Panc1 (cell line): Measurements from ENCODE around the gene PSME1. TPM values are rescaled to one million over a fixed set of nuclear protein-coding genes. Genes with fewer than 3 reads are reported as not detected.

ENCODE experiments used
- ATAC-seq: fragments of 200-7000 bp; cut with Tn5 transposase; 2 replicates; pipeline ENCODE4 v1.9.1; 2020; ENCODE audit warnings: mild to moderate bottlenecking, moderate library complexity
- BruUV-seq: library from RNA; stranded (reverse); fragments of 400-500 nt; replicated peaks from 2 replicates; lab custom pipeline; 2021; lab: Mats Ljungman, UMichigan
- CTCF ChIA-PET: fragments of 300-600 bp; sonication (Branson Sonifier 250); formaldehyde crosslinking; loops from one replicate; lab custom pipeline; 2022; ENCODE audit warnings: antibody characterized with exemption; lab: Charles Lee
- POLR2A ChIA-PET: fragments of 300-600 bp; sonication (Branson Sonifier 250); formaldehyde crosslinking; loops from one replicate; lab custom pipeline; 2022; ENCODE audit warnings: antibody characterized with exemption; lab: Charles Lee
- DNase-seq: peaks from one replicate; pipeline ENCODE4 v3.0.0-alpha.2; 2010; ENCODE audit warnings: low read depth, low spot score
- H3K27ac ChIP-seq: 2 replicates; pipeline ENCODE4 v1.5.1; 2011; ENCODE audit warnings: mild to moderate bottlenecking, low read length, inconsistent platforms
- H3K27me3 ChIP-seq: fragments of 200-500 bp; sonication (Bioruptor generic); 2 replicates; pipeline ENCODE4 v1.6.0; 2014; ENCODE audit warnings: low read length, inconsistent platforms; ENCODE audit not compliant: control insufficient read depth, insufficient read depth
- H3K36me3 ChIP-seq: fragments of 200-500 bp; sonication (Bioruptor generic); 2 replicates; pipeline ENCODE4 v1.5.1; 2014; ENCODE audit warnings: inconsistent platforms, mild to moderate bottlenecking, low read length, moderate library complexity; ENCODE audit not compliant: control insufficient read depth, insufficient read depth
- H3K4me1 ChIP-seq: 2 replicates; pipeline ENCODE4 v1.5.1; 2011; ENCODE audit warnings: inconsistent platforms, mild to moderate bottlenecking, low read length, moderate library complexity; ENCODE audit not compliant: control insufficient read depth, insufficient read depth
- H3K4me3 ChIP-seq, 2 experiments: 2 replicates each; pipeline ENCODE4 v1.5.1; 2011 to 2012; ENCODE audit warnings: low read depth in 2 of 2, low read length in 2 of 2, mild to moderate bottlenecking in 2 of 2, inconsistent platforms in 1 of 2, moderate library complexity in 1 of 2
- H3K9me3 ChIP-seq: fragments of 200-500 bp; sonication (Bioruptor generic); 2 replicates; pipeline ENCODE4 v1.5.1; 2014; ENCODE audit warnings: low read depth, mild to moderate bottlenecking, inconsistent platforms, low read length, moderate library complexity; ENCODE audit not compliant: control insufficient read depth, insufficient read depth
- POLR2AphosphoS5 ChIP-seq: IDR thresholded peaks from 2 replicates; pipeline ENCODE4 v1.6.1; 2012; ENCODE audit warnings: mild to moderate bottlenecking, low read depth, low read length, moderate library complexity
- SIN3A ChIP-seq: IDR thresholded peaks from 2 replicates; pipeline ENCODE4 v1.6.1; 2012; ENCODE audit warnings: low read depth, mild to moderate bottlenecking, low read length, moderate library complexity, borderline replicate concordance; ENCODE audit not compliant: insufficient read depth
- TCF7L2 ChIP-seq: IDR thresholded peaks from 2 replicates; pipeline ENCODE4 v1.6.1; 2011; ENCODE audit warnings: mild to moderate bottlenecking, low read depth, low read length, inconsistent platforms
- in situ Hi-C: cut with HindIII; loops from 2 replicates; pipeline ENCODE4 v1.10.0; 2016; ENCODE audit warnings: low sequenced_read_pairs, low pct_unique_long_range_greater_than_20kb
- intact Hi-C: fragments of 100-400 bp; cut with micrococcal nuclease; formaldehyde crosslinking; loops from one replicate; pipeline ENCODE4 v1.10.0; 2022; ENCODE audit not compliant: unreplicated experiment
- total RNA-seq: library from RNA; stranded (reverse); gene quantifications from one replicate; pipeline ENCODE4 v1.2.1, GENCODE V29; 2021; ENCODE audit not compliant: unreplicated experiment
- TF ChIP-seq, protein P1 (sequence below): fragments of 450-650 bp; IDR thresholded peaks from 2 replicates; pipeline ENCODE4 v1.5.1; 2017; ENCODE audit warnings: mild to moderate bottlenecking
- TF ChIP-seq, protein P2 (sequence below), 2 experiments: IDR thresholded peaks; 2 replicates each; pipeline ENCODE4 v1.6.1; 2011 to 2012; ENCODE audit warnings: low read depth in 2 of 2, control low read depth in 1 of 2, low read length in 1 of 2, mild to moderate bottlenecking in 1 of 2, moderate library complexity in 1 of 2; ENCODE audit not compliant: insufficient read depth in 1 of 2

PSME1 gene
- total RNA-seq, 1 experiment from 2014 or later: 130 TPM

DNA sequence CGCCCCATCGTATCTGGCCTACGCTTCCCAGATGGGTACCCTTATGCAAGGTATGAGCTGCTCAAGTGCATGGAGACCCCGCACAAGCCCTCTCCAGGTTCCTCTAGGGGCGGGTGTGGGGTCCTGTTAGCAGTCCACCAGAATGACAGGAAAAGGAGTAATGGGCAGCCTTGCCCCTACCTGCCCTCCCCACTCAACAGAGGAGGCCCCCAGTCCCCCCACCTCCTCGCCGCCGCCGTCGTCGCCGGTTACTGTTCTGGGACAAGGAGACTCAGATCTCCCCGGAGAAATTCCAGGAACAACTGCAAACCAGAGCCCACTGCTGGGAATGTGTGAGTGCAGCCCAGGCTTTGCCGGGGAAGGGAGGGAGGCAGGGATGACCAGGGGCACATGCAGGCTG, 41.9 kb downstream of the PSME1 start:
- no peak for ATAC-seq
- ChIA-PET POLR2A (no interaction called here), CTCF (no interaction called here)

DNA sequence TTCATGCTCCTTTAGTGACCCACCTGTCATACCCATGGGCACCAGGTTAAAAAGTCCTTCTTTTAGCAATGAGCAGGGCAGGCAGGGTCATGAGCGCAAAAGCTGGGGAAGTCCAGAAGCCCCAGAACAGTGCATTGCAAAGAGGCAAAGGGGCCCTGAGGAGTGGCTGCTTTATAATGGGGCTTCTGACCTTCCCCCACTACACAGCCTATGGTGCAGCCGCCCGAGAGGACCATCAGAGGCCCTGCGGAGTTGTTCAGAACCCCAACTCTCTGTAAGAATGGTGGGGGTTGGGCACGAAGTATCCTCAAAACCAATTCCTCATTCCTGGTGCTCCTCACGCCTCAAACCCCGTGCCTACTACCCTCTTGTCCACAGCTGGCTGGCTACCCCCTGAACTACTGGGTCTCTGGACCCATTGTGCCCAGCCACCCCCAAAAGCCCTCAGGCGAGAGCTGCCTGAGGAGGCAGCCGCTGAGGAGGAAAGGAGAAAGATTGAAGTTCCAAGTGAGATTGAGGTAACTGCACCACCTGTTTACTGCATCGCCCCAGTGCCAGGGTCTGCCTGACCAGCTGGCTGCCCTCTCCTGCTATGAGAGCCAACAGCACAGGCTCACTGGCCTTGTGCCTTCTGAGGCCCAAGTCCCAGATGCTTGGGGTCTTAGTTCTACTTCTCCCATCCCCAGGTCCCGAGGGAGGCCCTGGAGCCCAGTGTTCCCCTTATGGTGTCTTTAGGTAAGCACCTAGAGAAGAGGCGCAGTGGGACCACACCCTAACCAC, 42.6 kb downstream of the PSME1 start:
- Histone ChIP-seq H3K9me3 (no peaks in the 10 kb centered on the region), H3K4me3 (no peak overlapping the region), H3K36me3 (no peaks in the 10 kb centered on the region), H3K27me3 (no peaks in the 10 kb centered on the region), H3K27ac (no peak overlapping the region), H3K4me1 (no peaks in the 10 kb centered on the region; the same call in 1 of the 2 replicates)
- ATAC-seq (no peak), DNase-seq (no peak)
- BruUV-seq: no TSS peak
- ChIA-PET POLR2A (no interaction called here), CTCF (no interaction called here)
- TF ChIP-seq, protein P1, sequence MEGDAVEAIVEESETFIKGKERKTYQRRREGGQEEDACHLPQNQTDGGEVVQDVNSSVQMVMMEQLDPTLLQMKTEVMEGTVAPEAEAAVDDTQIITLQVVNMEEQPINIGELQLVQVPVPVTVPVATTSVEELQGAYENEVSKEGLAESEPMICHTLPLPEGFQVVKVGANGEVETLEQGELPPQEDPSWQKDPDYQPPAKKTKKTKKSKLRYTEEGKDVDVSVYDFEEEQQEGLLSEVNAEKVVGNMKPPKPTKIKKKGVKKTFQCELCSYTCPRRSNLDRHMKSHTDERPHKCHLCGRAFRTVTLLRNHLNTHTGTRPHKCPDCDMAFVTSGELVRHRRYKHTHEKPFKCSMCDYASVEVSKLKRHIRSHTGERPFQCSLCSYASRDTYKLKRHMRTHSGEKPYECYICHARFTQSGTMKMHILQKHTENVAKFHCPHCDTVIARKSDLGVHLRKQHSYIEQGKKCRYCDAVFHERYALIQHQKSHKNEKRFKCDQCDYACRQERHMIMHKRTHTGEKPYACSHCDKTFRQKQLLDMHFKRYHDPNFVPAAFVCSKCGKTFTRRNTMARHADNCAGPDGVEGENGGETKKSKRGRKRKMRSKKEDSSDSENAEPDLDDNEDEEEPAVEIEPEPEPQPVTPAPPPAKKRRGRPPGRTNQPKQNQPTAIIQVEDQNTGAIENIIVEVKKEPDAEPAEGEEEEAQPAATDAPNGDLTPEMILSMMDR: no peak
- TF ChIP-seq SIN3A (no peak), TCF7L2 (no peak), POLR2AphosphoS5 (no peak)
- TF ChIP-seq, protein P2, sequence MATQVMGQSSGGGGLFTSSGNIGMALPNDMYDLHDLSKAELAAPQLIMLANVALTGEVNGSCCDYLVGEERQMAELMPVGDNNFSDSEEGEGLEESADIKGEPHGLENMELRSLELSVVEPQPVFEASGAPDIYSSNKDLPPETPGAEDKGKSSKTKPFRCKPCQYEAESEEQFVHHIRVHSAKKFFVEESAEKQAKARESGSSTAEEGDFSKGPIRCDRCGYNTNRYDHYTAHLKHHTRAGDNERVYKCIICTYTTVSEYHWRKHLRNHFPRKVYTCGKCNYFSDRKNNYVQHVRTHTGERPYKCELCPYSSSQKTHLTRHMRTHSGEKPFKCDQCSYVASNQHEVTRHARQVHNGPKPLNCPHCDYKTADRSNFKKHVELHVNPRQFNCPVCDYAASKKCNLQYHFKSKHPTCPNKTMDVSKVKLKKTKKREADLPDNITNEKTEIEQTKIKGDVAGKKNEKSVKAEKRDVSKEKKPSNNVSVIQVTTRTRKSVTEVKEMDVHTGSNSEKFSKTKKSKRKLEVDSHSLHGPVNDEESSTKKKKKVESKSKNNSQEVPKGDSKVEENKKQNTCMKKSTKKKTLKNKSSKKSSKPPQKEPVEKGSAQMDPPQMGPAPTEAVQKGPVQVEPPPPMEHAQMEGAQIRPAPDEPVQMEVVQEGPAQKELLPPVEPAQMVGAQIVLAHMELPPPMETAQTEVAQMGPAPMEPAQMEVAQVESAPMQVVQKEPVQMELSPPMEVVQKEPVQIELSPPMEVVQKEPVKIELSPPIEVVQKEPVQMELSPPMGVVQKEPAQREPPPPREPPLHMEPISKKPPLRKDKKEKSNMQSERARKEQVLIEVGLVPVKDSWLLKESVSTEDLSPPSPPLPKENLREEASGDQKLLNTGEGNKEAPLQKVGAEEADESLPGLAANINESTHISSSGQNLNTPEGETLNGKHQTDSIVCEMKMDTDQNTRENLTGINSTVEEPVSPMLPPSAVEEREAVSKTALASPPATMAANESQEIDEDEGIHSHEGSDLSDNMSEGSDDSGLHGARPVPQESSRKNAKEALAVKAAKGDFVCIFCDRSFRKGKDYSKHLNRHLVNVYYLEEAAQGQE (IDR thresholded peaks at IDR 0.05; ENCODE audit: insufficient read depth in 1 of 2, low read depth in 2 of 2, low read length in 1 of 2): no peak
- intact Hi-C loops (no loop called here), in situ Hi-C loops (no loop called here)

More for the DNA sequence above, 41.9 kb downstream of the PSME1 start:
- no peaks in the 10 kb centered on the region for H3K36me3 ChIP-seq
- no peak overlapping the region for H3K4me3 ChIP-seq
- H3K9me3 ChIP-seq: no peaks in the 10 kb centered on the region
- no peaks in the 10 kb centered on the region; the same call in 1 of the 2 replicates for H3K4me1 ChIP-seq
- no peak overlapping the region for H3K27ac ChIP-seq
- H3K27me3 ChIP-seq: no peaks in the 10 kb centered on the region
- TF ChIP-seq SIN3A: no peak
- no peak for TF ChIP-seq TCF7L2
- no peak for TF ChIP-seq POLR2AphosphoS5
- TF ChIP-seq, protein P1: no peak
- TF ChIP-seq, protein P2 (IDR thresholded peaks at IDR 0.05; ENCODE audit: insufficient read depth in 1 of 2, low read depth in 2 of 2, low read length in 1 of 2): no peak
- intact Hi-C loops: no loop called here
- BruUV-seq: no TSS peak
- no peak for DNase-seq
- in situ Hi-C loops: no loop called here
